GM11168 (cell line): ENCODE data around the gene OR6S1.
"Not testable (repeated sequence)": the region's sequence is repeated elsewhere in the genome, so short reads cannot be mapped to it uniquely, and the experiment has no call there.

Experiments used
- in situ Hi-C: fragments of 300-500 bp; cut with MboI; formaldehyde crosslinking; loops from one replicate; pipeline ENCODE4 v1.12.0; 2022; ENCODE audit warnings: low sequenced_read_pairs; ENCODE audit not compliant: unreplicated experiment

Gene OR6S1

DNA sequence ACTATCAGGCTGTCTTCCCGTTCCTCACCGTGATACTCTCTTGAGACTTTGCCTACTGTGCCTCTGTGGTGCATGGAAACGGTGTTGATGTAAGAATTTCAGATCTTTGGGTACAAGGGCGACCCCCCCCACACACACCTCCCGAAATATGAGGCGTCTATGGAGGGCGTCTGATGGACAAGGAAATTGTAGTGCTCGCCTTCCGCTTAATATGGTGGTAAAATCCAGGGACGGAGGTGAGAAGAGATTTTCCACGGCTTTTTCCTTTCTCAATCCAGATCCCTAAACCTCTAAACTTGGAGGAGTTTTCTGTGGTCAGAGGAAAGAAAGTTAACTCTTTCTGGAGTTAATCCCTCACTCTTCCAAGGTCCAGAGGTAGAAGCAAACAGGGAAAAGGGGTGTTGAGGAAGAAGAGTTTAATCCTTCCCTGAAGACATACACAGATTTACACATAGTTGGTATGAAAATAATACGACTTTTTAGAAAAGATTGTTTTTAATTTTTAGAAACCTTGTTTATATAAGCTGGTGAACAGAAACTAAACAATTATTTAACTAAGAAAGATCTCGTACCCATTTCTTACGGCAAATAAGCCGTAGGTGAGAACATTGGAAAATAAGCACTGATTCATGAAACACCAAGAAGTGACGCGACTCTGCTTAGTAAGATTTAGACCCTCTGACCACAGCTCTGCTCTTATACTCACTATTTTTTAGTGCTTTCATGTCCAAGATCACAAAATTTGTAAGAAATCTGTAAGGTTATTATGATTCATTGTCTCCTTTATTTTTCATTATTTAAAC lies 27.3 kb downstream of the OR6S1 start:
- in situ Hi-C loops, result loop anchor here (10.0 kb wide), 1 partner anchor 289 kb away; no protein-coding TSS in a partner anchor

DNA sequence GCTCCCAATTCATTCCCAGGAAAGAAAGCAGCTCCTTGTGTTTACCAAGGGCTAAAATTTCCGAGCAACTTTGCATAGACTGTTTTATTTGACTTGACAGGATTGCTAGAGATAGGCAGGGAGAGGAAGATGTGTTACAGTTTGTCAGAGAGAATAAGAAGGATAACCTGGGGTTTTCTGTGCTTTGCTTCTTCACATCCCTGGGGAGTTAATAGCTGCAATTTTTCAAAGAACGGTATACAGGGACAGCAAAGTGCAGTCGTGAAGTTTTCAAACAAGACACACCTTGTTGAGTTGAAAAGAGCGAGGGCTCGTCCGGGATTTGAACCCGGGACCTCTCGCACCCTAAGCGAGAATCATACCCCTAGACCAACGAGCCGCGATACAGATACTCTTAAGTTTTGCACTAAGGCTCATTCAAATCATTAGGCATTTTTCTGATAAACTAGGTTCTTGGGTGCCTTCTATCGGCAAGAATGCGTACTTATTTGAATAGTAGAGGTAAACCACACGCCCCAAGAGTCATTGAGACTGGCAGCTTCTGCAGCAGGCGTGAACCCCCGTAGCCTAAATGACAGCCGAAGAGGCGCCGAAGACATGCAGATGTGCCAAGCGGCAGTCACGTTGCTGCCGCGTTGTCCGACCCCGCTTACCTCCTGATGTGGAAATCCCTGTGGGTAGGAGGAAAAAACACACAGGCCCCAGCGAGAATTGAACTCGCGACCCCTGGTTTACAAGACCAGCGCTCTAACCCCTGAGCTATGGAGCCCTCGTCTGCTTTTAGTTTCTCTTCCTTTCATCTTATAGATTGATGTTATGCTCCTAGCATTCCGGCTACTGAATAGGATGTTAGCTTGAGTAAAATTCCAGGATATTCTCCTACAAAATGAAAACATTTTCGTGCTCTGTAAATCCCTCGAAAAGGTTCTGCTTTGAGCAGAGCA lies 28.1 kb downstream of the OR6S1 start:
- in situ Hi-C loops, result loop anchor here (10.0 kb wide), 1 partner anchor 289 kb away; no protein-coding TSS in a partner anchor

DNA sequence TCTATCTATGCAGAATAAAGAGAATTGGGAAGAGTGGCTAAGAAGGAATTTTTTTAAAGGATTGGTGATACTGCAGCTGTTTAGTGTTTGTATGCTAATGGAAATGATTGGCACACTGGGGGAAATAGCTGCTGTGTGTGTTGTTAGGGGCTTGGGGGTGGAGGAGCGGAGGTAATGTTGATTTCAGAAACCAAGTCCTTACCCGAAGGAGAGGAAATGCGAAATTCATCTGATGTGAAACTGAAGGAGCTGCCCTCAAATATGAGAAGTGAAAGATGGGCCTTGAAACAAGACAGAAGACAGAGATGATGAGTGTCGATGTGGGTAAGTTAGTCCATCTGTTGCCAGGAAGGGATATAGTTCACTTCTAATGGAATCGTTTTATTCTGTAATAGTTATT lies 29.1 kb downstream of the OR6S1 start:
- in situ Hi-C loops, result loop anchor here (10.0 kb wide), 1 partner anchor 288 kb away; no protein-coding TSS in a partner anchor

DNA sequence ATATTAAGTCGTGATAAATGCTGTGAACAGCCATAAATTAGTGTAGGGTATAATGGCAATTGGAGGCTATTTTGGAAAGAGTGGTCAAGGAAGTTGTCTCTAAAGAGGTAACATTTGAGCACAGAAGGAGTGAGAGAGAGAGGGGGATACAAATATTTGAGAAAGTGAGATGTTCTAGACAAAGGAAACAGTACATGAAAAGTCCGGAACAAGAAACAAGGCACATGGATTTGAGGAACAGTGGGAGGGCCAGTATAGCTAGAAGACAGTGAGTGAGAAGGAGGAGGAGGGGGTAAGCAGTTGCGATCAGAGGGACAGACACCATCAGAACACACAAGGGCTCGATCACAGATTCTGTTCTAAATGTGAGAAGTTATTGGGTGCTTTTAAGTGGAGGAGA lies 30.2 kb downstream of the OR6S1 start:
- in situ Hi-C loops, result loop anchor here (10.0 kb wide), 1 partner anchor 286 kb away; no protein-coding TSS in a partner anchor

DNA sequence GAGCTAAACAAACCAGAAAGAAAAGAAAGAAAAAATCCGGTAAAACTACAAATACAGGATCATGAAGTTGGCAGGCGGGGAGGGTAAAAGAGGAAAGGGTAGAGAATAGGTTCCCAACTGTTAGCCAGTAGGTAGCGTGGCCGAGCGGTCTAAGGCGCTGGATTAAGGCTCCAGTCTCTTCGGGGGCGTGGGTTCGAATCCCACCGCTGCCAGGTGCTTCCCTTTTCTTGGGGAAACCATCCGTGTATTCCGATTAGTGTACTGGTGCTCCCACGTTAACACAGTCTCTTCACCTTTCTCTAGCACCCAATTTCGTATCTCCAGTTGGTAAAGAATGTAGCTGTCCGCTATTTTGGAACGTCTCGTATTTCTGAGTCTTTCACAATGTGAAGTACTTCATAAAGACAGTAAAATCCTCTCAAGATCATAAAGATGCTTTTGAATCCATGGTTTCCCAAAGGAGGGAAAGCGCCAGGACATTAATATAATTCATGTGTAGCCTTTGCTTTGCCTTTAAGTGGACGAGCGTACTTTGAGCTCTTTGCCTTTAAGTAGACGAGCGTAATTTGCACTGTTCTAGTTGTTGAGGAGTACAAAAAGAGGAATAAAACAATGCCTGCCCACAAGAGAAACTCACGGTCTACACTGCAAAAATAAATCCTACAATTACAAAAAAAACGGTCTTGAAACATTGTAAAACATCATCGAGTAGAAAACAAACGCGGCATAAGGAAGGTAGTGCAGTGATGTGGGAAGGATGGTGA lies 31.3 kb downstream of the OR6S1 start:
- in situ Hi-C loops, result loop anchor here (10.0 kb wide), 1 partner anchor 285 kb away; no protein-coding TSS in a partner anchor

DNA sequence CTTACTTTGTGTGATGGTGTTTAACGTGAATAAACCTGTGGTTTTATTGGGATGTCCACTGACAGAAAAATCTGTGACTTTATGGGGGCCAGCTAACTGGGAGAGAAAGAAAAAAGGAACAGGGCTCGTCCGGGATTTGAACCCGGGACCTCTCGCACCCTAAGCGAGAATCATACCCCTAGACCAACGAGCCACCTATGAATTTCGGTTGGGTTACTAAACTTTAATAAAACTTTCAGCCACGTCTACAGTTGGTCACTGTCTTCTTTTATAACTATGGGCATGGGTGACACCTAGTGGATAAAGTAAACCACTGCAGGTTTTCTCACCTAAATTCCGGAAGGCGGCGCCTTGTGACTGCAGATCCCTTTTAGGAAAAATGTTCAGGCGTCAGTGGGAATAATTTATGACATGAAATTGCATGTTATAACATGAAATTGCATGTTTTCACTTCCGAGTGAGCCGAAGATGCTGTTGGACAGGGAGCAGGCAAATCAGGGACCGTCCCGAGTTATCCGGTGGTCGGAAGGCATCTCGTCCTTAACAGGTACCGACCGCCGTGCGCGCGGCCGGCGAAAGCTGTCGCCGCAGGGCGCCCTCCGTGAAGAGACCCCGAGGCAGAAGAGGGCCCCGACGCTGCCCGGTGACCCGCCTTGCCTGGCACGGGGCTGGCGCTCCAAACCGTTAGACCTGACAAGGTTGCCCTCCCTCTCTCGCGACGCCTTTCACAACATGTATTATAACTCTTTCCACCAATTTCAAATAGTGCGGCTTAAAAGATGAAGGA lies 32.1 kb downstream of the OR6S1 start:
- in situ Hi-C loops, result loop anchor here (10.0 kb wide), 1 partner anchor 285 kb away; no protein-coding TSS in a partner anchor

DNA sequence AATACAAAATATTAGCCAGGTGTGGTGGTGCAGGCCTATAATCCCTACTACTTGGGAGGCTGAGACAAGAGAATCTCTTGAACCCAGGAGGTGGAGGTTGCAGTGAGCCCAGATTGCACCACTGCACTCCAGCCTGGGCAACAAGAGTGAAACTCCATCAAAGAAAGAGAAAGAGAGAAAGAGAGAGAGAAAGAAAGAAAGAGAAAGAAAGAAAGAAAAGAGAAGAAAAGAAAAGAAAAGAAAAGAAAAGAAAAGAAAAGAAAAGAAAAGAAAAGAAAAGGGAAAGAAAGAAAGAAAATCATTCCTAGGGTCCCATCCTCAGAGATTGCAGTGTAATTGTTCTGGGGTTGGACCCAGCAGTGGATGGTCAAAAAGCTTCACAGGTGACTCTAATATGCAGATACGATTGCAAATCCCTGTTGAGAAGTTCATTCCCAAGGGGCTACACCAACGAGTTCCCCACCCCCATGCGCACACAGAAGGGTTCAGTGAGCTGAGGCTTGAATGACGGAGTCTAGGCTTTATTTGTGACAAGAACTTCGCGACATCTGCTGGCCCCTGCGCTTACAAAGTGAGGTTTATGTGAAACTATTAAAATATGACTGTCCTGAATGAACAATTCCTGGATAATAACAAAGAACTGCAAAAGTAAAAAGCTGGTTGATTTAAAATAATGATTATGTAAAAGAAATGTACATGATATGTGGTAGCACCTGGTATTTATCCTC lies 32.9 kb downstream of the OR6S1 start:
- in situ Hi-C loops, result no loop called here

DNA sequence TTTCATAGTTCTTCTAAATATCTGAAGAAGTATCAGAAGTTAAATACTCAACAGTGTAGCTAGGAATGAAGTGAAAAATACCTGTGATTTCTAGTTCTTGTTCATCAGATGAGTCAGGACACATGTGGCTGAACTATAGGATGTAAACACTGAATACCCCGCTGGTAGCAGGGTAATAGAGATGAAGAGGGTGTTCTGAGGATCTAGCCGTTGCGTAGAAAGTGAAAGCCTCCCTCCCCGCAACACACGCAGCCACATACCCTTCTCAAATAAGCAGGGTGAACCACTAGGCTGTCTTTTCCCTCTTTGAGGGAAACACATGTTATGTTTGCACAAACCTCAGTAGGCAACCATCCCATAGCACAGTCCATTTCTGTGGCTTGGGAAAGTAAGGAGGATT lies 33.9 kb downstream of the OR6S1 start:
- in situ Hi-C loops, result no loop called here

DNA sequence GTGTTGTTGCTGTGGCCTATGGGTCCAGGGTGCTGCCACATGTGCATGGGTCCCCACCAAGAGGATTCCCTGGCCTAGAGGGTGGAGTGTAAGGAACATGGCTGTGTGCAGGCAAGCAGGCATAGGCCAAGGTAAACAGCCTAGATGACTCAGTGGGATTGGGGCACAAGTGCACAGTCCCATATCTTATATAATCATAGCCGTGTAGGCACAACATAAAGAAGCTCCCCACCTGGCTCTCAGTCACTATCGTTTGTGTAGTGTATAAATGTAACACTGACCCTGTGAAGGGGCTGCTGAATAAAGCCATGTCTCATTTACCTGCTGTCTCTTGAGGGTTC lies 34.6 kb downstream of the OR6S1 start:
- in situ Hi-C loops, result no loop called here

DNA sequence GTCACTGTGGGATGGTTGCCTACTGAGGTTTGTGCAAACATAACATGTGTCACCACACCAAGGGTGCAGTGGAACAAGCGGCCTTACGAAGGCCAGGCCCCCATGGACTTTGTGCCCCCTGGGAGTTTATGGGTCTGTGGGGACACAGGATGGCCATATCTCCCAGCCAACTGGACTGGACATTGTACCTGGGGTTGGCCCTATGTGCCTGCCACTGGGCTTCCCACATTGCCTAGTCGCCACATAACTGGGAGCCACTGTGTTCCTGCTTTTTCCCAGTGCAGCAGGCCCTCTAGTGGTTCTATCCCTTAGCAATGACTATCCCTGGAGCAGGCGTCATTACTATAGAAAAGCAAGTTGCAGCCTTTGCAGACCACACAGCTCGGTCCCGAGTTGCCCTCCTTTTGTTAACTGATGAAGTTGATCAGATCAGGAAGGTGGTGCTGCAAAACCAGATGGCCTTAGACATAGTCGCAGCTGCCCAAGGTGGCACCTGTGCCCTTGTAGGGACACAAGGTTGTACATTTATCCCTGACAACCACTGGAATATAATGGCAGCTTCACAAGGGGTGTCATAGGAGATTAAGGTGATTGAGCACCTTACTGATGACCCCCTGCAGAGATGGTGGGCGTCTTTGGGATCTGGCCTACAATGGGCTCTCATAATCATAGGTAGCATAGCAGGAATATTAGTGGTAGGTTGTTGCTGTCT lies 35.1 kb downstream of the OR6S1 start:
- in situ Hi-C loops, result no loop called here

DNA sequence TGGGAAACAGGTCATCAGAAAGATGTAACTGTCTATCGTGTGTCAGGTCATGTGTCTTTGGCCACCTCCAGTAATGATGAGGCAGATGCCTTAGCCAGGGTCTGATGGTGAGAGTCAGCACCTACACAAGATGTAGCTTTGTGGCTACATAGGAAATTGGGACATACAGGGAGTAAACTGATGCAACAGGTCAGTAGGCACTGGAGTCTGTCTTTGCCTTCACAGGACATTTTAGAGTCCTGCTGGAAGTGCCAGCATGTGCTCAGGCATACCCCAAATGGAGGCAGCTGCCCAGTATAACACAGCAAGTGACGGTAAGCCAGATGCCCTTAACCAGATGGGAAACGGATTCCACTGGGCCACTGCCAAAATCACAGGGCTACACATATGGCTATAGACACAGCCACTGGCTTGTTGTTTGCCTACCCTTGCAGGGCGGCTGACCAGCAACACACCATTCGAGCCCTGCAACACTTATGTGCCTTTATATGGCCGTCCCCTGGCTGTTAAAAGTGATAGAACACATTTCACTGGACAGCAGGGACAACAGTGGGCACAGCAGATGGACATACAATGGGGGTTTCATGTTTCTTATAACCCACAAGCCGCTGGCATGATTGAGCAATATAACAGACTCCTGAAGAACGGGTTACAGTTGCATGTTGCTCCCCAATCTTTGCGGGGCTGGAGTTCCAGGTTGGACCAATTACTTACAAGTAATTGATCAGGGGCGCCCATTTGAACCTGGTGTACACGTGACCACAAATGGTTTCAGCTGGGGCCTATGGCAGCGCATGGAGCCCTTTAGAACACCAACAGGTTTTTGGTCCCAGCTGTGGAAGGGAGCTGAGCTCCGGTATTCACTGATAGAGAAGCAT lies 37.4 kb downstream of the OR6S1 start:
- in situ Hi-C loops, result no loop called here

DNA sequence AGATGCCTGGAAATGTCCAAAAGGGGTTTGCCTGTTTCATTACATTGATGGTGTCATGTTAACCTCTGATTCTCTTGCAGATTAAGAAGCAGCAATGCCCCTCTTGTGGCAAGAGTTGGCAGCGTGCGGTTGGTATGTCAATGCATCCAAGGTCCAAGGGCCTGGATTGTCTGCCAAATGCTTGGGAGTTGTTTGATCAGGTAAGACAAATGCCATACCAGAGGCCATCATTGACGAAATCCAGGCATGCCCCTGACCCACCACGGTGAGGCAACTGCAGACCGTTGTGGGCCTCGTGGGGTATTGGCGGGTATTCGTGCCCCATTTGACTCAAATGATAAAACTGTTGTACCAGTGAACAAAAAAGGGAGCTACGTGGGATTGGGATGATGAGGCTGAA lies 38.9 kb downstream of the OR6S1 start:
- in situ Hi-C loops, result no loop called here

DNA sequence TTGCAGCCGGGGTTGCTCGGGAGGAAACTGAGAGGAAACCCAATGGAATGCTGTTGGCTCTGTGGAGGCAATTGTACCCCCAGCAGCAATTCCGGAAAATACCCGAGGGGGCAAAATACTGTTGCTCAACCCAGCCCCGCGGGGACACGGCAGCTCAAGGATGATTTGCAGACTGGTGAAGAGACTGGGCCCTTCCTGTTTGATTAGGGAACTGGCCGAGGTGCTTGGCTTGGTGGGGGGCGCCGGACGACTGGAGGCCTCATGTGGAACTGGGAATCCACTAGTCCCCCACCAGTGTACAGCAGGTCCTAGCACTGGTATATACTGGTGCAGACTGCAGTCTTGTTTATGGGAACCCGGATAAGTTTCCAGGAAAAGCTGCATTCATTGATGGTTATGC lies 40.0 kb downstream of the OR6S1 start:
- in situ Hi-C loops, result no loop called here

DNA sequence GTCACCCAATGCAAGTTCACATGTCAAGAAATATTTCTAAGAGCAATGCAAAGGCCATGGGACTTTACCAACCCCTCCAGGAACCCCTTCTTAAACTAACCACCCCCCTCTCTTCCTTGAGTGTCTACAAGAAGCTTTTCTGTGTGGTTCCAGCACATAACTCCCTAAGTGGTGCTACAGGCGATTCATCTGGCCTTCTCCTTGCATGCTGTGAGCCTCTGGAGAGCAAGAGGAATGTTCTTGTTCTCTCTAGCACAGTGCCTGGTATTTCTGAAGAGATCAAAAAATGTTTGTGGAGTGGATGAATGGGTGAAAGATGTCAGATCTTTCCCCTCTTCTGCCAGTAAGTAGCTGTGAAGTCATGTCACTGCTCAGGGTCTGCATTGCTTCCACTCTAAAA lies 44.4 kb downstream of the OR6S1 start:
- in situ Hi-C loops, result no loop called here

DNA sequence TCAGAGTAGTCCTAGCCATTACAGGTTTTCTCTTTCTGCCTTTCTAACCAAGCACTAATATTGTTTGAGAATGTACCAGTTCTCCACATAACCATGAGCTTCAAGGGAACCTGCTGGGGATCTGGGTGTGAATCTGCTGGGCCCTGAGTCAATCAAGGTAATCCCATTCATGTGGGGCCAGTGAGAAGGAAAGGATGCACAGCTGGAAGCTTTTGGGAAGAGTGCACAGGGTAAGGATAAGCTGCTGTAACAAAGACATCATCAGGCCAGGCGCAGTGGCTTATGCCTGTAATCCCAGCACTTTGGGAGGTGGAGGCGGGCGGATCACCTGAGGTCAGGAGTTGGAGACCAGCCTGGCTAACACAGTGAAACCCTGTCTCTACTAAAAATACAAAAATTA lies 45.8 kb downstream of the OR6S1 start:
- in situ Hi-C loops, result not testable (repeated sequence)

DNA sequence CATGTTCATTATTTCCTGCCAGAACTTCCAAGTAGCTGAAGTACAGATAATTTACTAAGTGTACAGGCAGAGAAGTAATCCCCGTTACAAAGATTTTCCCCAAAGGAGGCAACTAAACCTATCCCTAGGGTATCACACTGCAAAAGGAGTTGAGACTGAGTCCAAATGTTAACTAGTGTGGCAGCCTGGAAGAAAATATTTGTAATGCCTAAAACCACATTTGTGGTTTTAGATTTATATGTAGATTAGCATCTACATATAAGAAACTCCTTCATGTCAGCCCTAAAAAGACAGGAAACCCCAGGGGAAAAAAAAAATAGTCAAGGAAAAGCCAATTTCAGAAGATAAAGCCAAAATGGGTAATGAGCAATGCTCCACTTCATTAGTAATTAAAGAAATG lies 48.9 kb downstream of the OR6S1 start:
- in situ Hi-C loops, result loop anchor here (5.0 kb wide), 1 partner anchor 110 kb away; no protein-coding TSS in a partner anchor

DNA sequence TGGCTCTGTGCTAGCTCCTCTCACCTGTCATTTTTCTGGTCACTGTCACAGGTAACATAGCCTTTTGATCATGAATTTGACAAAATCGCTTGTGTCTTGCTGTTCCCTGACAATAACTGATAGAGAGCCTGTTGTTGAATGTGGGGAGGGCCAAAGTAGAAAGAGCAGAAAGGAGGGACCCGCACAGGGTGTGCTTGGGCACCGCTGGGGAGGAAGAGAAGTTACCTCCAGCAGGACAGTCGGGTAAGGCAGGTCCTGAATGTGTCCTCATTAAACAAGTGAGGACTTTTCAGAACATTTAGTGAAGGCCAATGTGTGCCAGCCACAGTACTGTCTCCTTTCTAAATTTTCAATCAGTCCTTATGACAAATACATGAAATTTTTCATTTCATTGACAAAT lies 50.3 kb downstream of the OR6S1 start, which contains the start of gene RNASE12:
RNASE12 (minus strand) TSS at position 142 of the 400 bp plus-strand sequence. CDS start 653 bp downstream, outside the sequence.
- in situ Hi-C loops, result loop anchor here (5.0 kb wide), 1 partner anchor 109 kb away; no protein-coding TSS in a partner anchor
